SK-N-SH (cell line): ENCODE results near the gene CAPN10. TPM values are rescaled to one million over a fixed set of nuclear protein-coding genes. Genes with fewer than 3 reads are reported as not detected.

Experiments used
- CTCF ChIA-PET: fragments of 300-600, 350-600 bp; formaldehyde crosslinking; extraction: SDS; loops from one replicate; lab custom pipeline; 2021; lab: Yijun Ruan, JAX
- POLR2A ChIA-PET: fragments of 350-600 bp; sonication (Branson Sonifier 250); formaldehyde crosslinking; extraction: SDS; loops from one replicate; lab custom pipeline; 2020; ENCODE audit warnings: antibody characterized with exemption, inconsistent platforms; lab: Yijun Ruan, JAX
- DNase-seq: peaks from one replicate; pipeline ENCODE4 v3.0.0; 2012
- H2AFZ ChIP-seq: fragments of 200-600 bp; sonication (generic); 2 replicates; pipeline ENCODE4 v1.8.1; 2016; ENCODE audit warnings: antibody characterized with exemption, mild to moderate bottlenecking, low read depth
- H3F3A ChIP-seq: fragments of 200-600 bp; sonication (generic); replicated peaks from 2 replicates; pipeline ENCODE3; 2016; ENCODE audit warnings: antibody characterized with exemption, mild to moderate bottlenecking; ENCODE audit not compliant: insufficient read depth
- H3K27ac ChIP-seq, 2 experiments: fragments of 200-500 bp in 1 of 2; fragments of 200-600 bp in 1 of 2; sonication (Bioruptor generic) in 1 of 2; sonication (generic), shearing (Covaris generic) in 1 of 2; 2 replicates each; pipeline versions ENCODE4 v1.5.1 to v1.6.1; 2014 to 2016; ENCODE audit warnings: low read depth in 2 of 2, inconsistent platforms in 1 of 2, low read length in 1 of 2, mild to moderate bottlenecking in 1 of 2, mixed read lengths in 1 of 2
- H3K27me3 ChIP-seq: fragments of 200-600 bp; sonication (generic), shearing (Covaris generic); 2 replicates; pipeline ENCODE4 v1.6.1; 2016; ENCODE audit warnings: mixed run types; ENCODE audit not compliant: insufficient read depth
- H3K36me3 ChIP-seq, 2 experiments: fragments of 200-500 bp in 1 of 2; fragments of 200-600 bp in 1 of 2; sonication (Bioruptor generic) in 1 of 2; sonication (generic) in 1 of 2; replicated peaks in 1 of 2; 2 replicates each; pipeline versions ENCODE3 to v1.5.1; 2014 to 2016; ENCODE audit warnings: low read length in 1 of 2, mild to moderate bottlenecking in 1 of 2; ENCODE audit not compliant: insufficient read depth in 2 of 2, control insufficient read depth in 1 of 2
- H3K4me1 ChIP-seq, 2 experiments: fragments of 200-500 bp in 1 of 2; fragments of 200-600 bp in 1 of 2; sonication (Bioruptor generic) in 1 of 2; sonication (generic), shearing (Covaris generic) in 1 of 2; 2 replicates each; pipeline versions ENCODE4 v1.5.1 to v1.6.1; 2014 to 2016; ENCODE audit warnings: low read depth in 1 of 2, low read length in 1 of 2, mixed run types in 1 of 2; ENCODE audit not compliant: insufficient read depth in 2 of 2, control insufficient read depth in 1 of 2
- H3K4me2 ChIP-seq: fragments of 200-600 bp; sonication (generic), shearing (Covaris generic); 2 replicates; pipeline ENCODE4 v1.6.1; 2017; ENCODE audit warnings: mixed run types
- H3K4me3 ChIP-seq, 2 experiments: fragments of 200-500 bp in 1 of 2; fragments of 200-600 bp in 1 of 2; sonication (Bioruptor generic) in 1 of 2; sonication (generic), shearing (Covaris generic) in 1 of 2; 2 replicates each; pipeline versions ENCODE4 v1.5.1 to v1.8.1; 2014 to 2016; ENCODE audit warnings: low read depth in 2 of 2, inconsistent platforms in 1 of 2, low read length in 1 of 2, mild to moderate bottlenecking in 1 of 2, mixed read lengths in 1 of 2, moderate library complexity in 1 of 2
- H3K79me2 ChIP-seq: fragments of 200-600 bp; sonication (generic); 2 replicates; pipeline ENCODE4 v1.8.1; 2017; ENCODE audit warnings: mild to moderate bottlenecking; ENCODE audit not compliant: insufficient read depth
- H3K9ac ChIP-seq: fragments of 200-600 bp; sonication (generic); 2 replicates; pipeline ENCODE4 v1.6.1; 2017; ENCODE audit warnings: mixed run types
- H3K9me2 ChIP-seq: fragments of 200-600 bp; sonication (generic); 2 replicates; pipeline ENCODE4 v1.6.1; 2017; ENCODE audit warnings: mixed run types
- H3K9me3 ChIP-seq: fragments of 200-600 bp; sonication (generic); 2 replicates; pipeline ENCODE4 v1.6.1; 2017; ENCODE audit warnings: mixed run types, mild to moderate bottlenecking, moderate library complexity
- H4K20me1 ChIP-seq: fragments of 200-600 bp; sonication (generic); 2 replicates; pipeline ENCODE4 v1.6.1; 2017; ENCODE audit warnings: mild to moderate bottlenecking, mixed run types; ENCODE audit not compliant: insufficient read depth
- ELF1 ChIP-seq: IDR thresholded peaks from 2 replicates; pipeline ENCODE4 v1.4.0; 2012
- EP300 ChIP-seq, 2 experiments: IDR thresholded peaks; 2 replicates each; pipeline versions ENCODE4 v1.4.0 to v1.6.1; 2012; ENCODE audit warnings: borderline replicate concordance in 1 of 2, low read depth in 1 of 2, low read length in 1 of 2
- EZH2phosphoT487 ChIP-seq: fragments of 200-600 bp; sonication (generic); IDR thresholded peaks from 2 replicates; pipeline ENCODE4 v1.6.1; 2017; ENCODE audit warnings: low read depth, mixed run types, mild to moderate bottlenecking, antibody characterized with exemption, moderate library complexity, borderline replicate concordance
- FOXM1 ChIP-seq: IDR thresholded peaks from 2 replicates; pipeline ENCODE4 v1.4.0; 2012; ENCODE audit warnings: low read depth, mild to moderate bottlenecking
- GABPA ChIP-seq: IDR thresholded peaks from 2 replicates; pipeline ENCODE4 v1.4.0; 2012; ENCODE audit warnings: low read depth, mild to moderate bottlenecking
- GATA2 ChIP-seq: sonication (generic); formaldehyde crosslinking; IDR thresholded peaks from 2 replicates; pipeline ENCODE4 v1.5.0; 2020; ENCODE audit warnings: mild to moderate bottlenecking, missing genetic modification reagents
- JUND ChIP-seq: IDR thresholded peaks from 2 replicates; pipeline ENCODE4 v1.4.0; 2012
- RAD21 ChIP-seq: IDR thresholded peaks from 2 replicates; pipeline ENCODE4 v1.6.1; 2012; ENCODE audit warnings: mild to moderate bottlenecking, low read length
- RCOR1 ChIP-seq: fragments of 150-350 bp; IDR thresholded peaks from 2 replicates; pipeline ENCODE4 v1.6.1; 2017; ENCODE audit warnings: antibody characterized with exemption, low read length
- RFX5 ChIP-seq: IDR thresholded peaks from 2 replicates; pipeline ENCODE4 v1.6.1; 2012; ENCODE audit warnings: mild to moderate bottlenecking, improper control_type of control experiment, low read length
- RXRA ChIP-seq: IDR thresholded peaks from 2 replicates; pipeline ENCODE4 v1.4.0; 2012; ENCODE audit warnings: low read depth, mild to moderate bottlenecking, borderline replicate concordance
- SMC3 ChIP-seq: IDR thresholded peaks from 2 replicates; pipeline ENCODE4 v1.6.1; 2012; ENCODE audit warnings: low read depth, low read length, improper control_type of control experiment
- TAF1 ChIP-seq: IDR thresholded peaks from 2 replicates; pipeline ENCODE4 v1.6.1; 2012; ENCODE audit warnings: low read depth, mild to moderate bottlenecking, low read length, moderate library complexity, borderline replicate concordance
- TCF12 ChIP-seq: IDR thresholded peaks from 2 replicates; pipeline ENCODE4 v1.4.0; 2012
- YY1 ChIP-seq: IDR thresholded peaks from 2 replicates; pipeline ENCODE4 v1.4.0; 2012; ENCODE audit warnings: low read depth, mild to moderate bottlenecking
- WGBS: methylation state at CpG from one replicate; pipeline ENCODE4 v1.1.6; 2017; ENCODE audit warnings: low lambda C conversion rate; 5-methylcytosine and 5-hydroxymethylcytosine counted together
- polyA plus RNA-seq, 3 experiments: library from polyadenylated mRNA; depleted of rRNA; stranded (reverse); fragments of >200 nt; gene quantifications; 2 replicates each; pipeline ENCODE4 v1.2.3, GENCODE V29; 2012
- TF ChIP-seq, protein P1 (sequence below): fragments of 150-350 bp; IDR thresholded peaks from 2 replicates; pipeline ENCODE4 v1.6.1; 2017; ENCODE audit warnings: antibody characterized with exemption, low read length, low read depth, borderline replicate concordance
- TF ChIP-seq, protein P2 (sequence below): fragments of 150-350 bp; IDR thresholded peaks from 2 replicates; pipeline ENCODE4 v1.6.1; 2016; ENCODE audit warnings: mild to moderate bottlenecking, low read depth, low read length
- TF ChIP-seq, protein P3 (sequence below): IDR thresholded peaks from 2 replicates; pipeline ENCODE4 v1.6.1; 2012; ENCODE audit warnings: mild to moderate bottlenecking, low read depth, low read length, moderate library complexity
- TF ChIP-seq, protein P4 (sequence below): IDR thresholded peaks from 2 replicates; pipeline ENCODE4; 2012
- TF ChIP-seq, protein P5 (sequence below): fragments of 200-600 bp; sonication (generic); IDR thresholded peaks from 2 replicates; pipeline ENCODE4 v1.6.1; 2017; ENCODE audit warnings: antibody characterized with exemption, mild to moderate bottlenecking, moderate library complexity

CAPN10 gene
- polyA plus RNA-seq, 1 of the 3 experiments (the other 2 are of a cell fraction) = 24.0 TPM

DNA sequence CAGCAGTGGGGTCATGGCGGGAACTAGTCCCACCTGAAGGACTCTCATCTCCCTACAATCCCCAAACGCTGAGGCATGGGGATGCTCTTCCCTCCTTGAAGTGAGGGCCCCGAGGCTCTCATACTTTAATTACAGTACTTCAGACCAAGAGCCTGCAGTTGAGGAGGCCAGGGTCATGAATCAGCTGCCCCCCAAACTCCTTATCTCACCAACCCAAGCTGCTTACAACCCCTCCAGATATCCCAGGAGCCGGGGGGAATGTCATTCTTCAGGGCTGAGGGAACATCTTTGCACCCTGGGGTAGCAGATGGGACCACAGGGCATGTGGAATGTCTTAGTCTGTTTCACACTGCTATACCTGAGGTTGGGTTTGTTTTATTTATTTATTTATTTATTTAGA is 2.8 kb upstream of the CAPN10 start:
- Histone ChIP-seq H3K9me3 (no peaks in the 10 kb centered on the region), H4K20me1 (peaks cover 34% of the 10 kb centered on the region), H3K9ac (no peak overlapping the region), H3K4me3 (no peak overlapping the region), H3K27me3 (no peaks in the 10 kb centered on the region), H3K79me2 (peaks cover 89% of the 10 kb centered on the region), H2AFZ (no peak overlapping the region), H3K9me2 (no peaks in the 10 kb centered on the region), H3K4me2 (no peak overlapping the region), H3K36me3 (peaks cover 8% of the 10 kb centered on the region in 2 experiments), H3K4me1 (peaks cover 17 to 35% of the 10 kb centered on the region in 2 experiments; a peak in 3 of 4 replicates), H3F3A (peaks cover 3% of the 10 kb centered on the region), H3K27ac (no peak overlapping the region)
- WGBS = 92% methylated on average over 3 of the region's 4 CpGs
- TF ChIP-seq FOXM1 (no peak), YY1 (no peak), GABPA (no peak), RFX5 (no peak), ELF1 (no peak), RCOR1 (no peak)
- TF ChIP-seq, protein P1, sequence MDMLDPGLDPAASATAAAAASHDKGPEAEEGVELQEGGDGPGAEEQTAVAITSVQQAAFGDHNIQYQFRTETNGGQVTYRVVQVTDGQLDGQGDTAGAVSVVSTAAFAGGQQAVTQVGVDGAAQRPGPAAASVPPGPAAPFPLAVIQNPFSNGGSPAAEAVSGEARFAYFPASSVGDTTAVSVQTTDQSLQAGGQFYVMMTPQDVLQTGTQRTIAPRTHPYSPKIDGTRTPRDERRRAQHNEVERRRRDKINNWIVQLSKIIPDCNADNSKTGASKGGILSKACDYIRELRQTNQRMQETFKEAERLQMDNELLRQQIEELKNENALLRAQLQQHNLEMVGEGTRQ = no peak
- TF ChIP-seq, protein P2, sequence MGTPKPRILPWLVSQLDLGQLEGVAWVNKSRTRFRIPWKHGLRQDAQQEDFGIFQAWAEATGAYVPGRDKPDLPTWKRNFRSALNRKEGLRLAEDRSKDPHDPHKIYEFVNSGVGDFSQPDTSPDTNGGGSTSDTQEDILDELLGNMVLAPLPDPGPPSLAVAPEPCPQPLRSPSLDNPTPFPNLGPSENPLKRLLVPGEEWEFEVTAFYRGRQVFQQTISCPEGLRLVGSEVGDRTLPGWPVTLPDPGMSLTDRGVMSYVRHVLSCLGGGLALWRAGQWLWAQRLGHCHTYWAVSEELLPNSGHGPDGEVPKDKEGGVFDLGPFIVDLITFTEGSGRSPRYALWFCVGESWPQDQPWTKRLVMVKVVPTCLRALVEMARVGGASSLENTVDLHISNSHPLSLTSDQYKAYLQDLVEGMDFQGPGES = no peak
- CTCF ChIA-PET = no interaction called here
- no peak for DNase-seq
- POLR2A ChIA-PET = no interaction called here

DNA sequence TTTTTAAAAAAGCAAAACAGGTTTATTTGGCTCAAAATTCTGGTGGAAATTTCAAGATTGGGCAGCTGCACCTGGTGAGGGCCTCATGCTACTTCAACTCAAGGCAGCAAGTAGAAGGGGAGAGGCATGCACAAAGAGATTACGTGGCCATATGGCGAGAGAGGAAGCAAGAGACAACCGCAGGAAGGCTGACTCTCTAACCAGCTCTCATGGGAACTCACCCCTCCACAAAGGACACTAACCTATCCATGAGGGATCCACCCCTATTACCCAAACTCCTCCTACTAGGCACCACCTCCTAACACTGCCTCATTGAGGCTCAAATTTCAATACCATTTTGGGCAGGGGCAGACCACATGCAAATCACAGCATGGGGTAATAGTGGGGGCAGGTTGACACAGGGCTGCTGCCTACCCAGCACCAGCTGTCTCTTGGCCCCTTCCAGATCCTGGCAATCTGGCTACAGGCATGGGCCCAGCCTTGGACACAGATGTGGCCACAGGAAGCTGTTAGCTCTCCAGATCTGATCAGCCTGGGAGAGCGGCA is 2.0 kb upstream of the CAPN10 start:
- Histone ChIP-seq H3F3A (peaks cover 3% of the 10 kb centered on the region), H3K9me2 (no peaks in the 10 kb centered on the region), H3K27me3 (no peaks in the 10 kb centered on the region), H3K4me1 (peaks cover 17 to 35% of the 10 kb centered on the region in 2 experiments; a peak in 3 of 4 replicates), H3K4me2 (peak overlapping the region; percentile 95), H4K20me1 (peaks cover 31% of the 10 kb centered on the region), H3K79me2 (peaks cover 94% of the 10 kb centered on the region), H3K9ac (peak overlapping the region; percentile 93; the same call in 1 of the 2 replicates), H2AFZ (no peak overlapping the region), H3K9me3 (no peaks in the 10 kb centered on the region), H3K4me3 (peak overlapping the region in 1 of 2 experiments; percentile 100; a peak in 1 of 4 replicates), H3K36me3 (peaks cover 8 to 12% of the 10 kb centered on the region in 2 experiments), H3K27ac (no peak overlapping the region)
- WGBS = 96% methylated on average over 4 of the region's 4 CpGs
- CTCF ChIA-PET = interaction anchor here (1.2 to 5.7 kb wide), 3 partner anchors 18 to 564 kb away, joined by 3 to 31 read pairs (median 5); no protein-coding TSS in a partner anchor
- DNase-seq = no peak
- POLR2A ChIA-PET = interaction anchor here (0.8 to 3.2 kb wide), 2 partner anchors 18 to 23 kb away, joined by 3 to 19 read pairs; partner anchors contain the start of gene DUSP28
- TF ChIP-seq, protein P3, sequence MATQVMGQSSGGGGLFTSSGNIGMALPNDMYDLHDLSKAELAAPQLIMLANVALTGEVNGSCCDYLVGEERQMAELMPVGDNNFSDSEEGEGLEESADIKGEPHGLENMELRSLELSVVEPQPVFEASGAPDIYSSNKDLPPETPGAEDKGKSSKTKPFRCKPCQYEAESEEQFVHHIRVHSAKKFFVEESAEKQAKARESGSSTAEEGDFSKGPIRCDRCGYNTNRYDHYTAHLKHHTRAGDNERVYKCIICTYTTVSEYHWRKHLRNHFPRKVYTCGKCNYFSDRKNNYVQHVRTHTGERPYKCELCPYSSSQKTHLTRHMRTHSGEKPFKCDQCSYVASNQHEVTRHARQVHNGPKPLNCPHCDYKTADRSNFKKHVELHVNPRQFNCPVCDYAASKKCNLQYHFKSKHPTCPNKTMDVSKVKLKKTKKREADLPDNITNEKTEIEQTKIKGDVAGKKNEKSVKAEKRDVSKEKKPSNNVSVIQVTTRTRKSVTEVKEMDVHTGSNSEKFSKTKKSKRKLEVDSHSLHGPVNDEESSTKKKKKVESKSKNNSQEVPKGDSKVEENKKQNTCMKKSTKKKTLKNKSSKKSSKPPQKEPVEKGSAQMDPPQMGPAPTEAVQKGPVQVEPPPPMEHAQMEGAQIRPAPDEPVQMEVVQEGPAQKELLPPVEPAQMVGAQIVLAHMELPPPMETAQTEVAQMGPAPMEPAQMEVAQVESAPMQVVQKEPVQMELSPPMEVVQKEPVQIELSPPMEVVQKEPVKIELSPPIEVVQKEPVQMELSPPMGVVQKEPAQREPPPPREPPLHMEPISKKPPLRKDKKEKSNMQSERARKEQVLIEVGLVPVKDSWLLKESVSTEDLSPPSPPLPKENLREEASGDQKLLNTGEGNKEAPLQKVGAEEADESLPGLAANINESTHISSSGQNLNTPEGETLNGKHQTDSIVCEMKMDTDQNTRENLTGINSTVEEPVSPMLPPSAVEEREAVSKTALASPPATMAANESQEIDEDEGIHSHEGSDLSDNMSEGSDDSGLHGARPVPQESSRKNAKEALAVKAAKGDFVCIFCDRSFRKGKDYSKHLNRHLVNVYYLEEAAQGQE = no peak
- TF ChIP-seq JUND = no peak
- TF ChIP-seq GATA2 (CRISPR knock-in tag) = no peak
- no peak for TF ChIP-seq RFX5
- no peak for TF ChIP-seq EZH2phosphoT487
- no peak for TF ChIP-seq TAF1
- no peak for TF ChIP-seq SMC3
- TF ChIP-seq, protein P4, sequence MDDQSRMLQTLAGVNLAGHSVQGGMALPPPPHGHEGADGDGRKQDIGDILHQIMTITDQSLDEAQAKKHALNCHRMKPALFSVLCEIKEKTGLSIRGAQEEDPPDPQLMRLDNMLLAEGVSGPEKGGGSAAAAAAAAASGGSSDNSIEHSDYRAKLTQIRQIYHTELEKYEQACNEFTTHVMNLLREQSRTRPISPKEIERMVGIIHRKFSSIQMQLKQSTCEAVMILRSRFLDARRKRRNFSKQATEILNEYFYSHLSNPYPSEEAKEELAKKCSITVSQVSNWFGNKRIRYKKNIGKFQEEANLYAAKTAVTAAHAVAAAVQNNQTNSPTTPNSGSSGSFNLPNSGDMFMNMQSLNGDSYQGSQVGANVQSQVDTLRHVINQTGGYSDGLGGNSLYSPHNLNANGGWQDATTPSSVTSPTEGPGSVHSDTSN = no peak
- no peak for TF ChIP-seq TCF12
- TF ChIP-seq RAD21 = no peak
- TF ChIP-seq, protein P5, sequence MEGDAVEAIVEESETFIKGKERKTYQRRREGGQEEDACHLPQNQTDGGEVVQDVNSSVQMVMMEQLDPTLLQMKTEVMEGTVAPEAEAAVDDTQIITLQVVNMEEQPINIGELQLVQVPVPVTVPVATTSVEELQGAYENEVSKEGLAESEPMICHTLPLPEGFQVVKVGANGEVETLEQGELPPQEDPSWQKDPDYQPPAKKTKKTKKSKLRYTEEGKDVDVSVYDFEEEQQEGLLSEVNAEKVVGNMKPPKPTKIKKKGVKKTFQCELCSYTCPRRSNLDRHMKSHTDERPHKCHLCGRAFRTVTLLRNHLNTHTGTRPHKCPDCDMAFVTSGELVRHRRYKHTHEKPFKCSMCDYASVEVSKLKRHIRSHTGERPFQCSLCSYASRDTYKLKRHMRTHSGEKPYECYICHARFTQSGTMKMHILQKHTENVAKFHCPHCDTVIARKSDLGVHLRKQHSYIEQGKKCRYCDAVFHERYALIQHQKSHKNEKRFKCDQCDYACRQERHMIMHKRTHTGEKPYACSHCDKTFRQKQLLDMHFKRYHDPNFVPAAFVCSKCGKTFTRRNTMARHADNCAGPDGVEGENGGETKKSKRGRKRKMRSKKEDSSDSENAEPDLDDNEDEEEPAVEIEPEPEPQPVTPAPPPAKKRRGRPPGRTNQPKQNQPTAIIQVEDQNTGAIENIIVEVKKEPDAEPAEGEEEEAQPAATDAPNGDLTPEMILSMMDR = no peak
- TF ChIP-seq EP300 (IDR thresholded peaks at IDR 0.05; ENCODE audit: borderline replicate concordance in 1 of 2, low read depth in 1 of 2, low read length in 1 of 2) = no peak
- no peak for TF ChIP-seq RXRA
